RWPE2 (cell line): Measurements from ENCODE around the gene IFT43.
A peak's percentile ranks its signal among the peaks of the same experiment; 100 is the strongest.

ENCODE experiments used
- ATAC-seq: fragments of 200-7000 bp; cut with Tn5 transposase; 3 replicates; pipeline ENCODE4 v1.9.1; 2021; ENCODE audit warnings: low read depth
- DNase-seq: peaks from one replicate; pipeline ENCODE4 v3.0.0-alpha.2; 2020; ENCODE audit warnings: low spot score
- H3K27ac ChIP-seq: fragments of 450-650 bp; 2 replicates; pipeline ENCODE4 v1.5.1; 2017; ENCODE audit warnings: mild to moderate bottlenecking; ENCODE audit not compliant: poor library complexity, severe bottlenecking
- H3K27me3 ChIP-seq: fragments of 250-450 bp; sonication (Bioruptor Pico); 2 replicates; pipeline ENCODE4 v1.5.1; 2021; ENCODE audit warnings: mild to moderate bottlenecking, moderate library complexity; ENCODE audit not compliant: insufficient read depth, poor library complexity, severe bottlenecking
- H3K36me3 ChIP-seq: fragments of 250-450 bp; sonication (Bioruptor Pico); 2 replicates; pipeline ENCODE4 v1.5.1; 2020; ENCODE audit warnings: low read depth, mild to moderate bottlenecking, moderate library complexity
- H3K4me1 ChIP-seq: fragments of 250-450 bp; sonication (Bioruptor Pico); 2 replicates; pipeline ENCODE4 v1.5.1; 2021; ENCODE audit warnings: mild to moderate bottlenecking, moderate library complexity; ENCODE audit not compliant: insufficient read depth, poor library complexity, severe bottlenecking
- H3K4me3 ChIP-seq: fragments of 250-450 bp; sonication (Bioruptor Pico); 2 replicates; pipeline ENCODE4 v1.5.1; 2021; ENCODE audit warnings: mild to moderate bottlenecking, moderate library complexity; ENCODE audit not compliant: severe bottlenecking
- H3K9me3 ChIP-seq: fragments of 250-450 bp; sonication (Bioruptor Pico); 2 replicates; pipeline ENCODE4 v1.5.1; 2021; ENCODE audit warnings: mild to moderate bottlenecking, moderate library complexity; ENCODE audit not compliant: severe bottlenecking
- TF ChIP-seq, protein P1 (sequence below): fragments of 450-650 bp; IDR thresholded peaks from one replicate; pipeline ENCODE4 v1.5.1; 2017; ENCODE audit warnings: mild to moderate bottlenecking, moderate library complexity; ENCODE audit not compliant: poor library complexity, severe bottlenecking

IFT43 gene

DNA sequence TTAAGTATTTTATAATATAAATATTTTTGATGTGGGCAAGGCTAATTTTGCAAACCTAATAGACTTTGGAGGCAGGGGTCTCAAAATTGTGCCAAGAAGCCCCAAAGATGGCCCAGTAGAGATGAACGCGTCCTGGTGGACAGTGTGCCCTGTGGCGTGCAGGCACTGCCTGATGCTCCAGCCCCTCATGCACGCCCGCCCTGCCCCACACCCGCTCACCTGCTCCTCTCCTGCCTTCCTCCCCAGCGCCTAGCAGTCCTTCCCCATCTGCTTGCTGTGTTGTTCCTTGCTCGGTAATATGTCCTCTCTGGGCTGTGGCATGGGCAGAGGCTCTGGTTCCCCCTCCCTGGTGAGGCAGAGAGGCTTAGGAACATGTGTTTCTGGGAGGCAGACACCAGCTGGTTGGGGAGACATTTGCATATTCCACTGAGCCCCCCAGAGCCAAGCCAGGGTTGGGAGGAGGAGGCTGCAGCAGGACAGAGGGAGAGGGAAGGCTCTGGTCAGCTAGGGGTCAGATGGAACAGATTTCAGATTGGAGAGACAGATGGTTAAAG lies 119.3 kb downstream of the IFT43 start:
- H3K27me3 ChIP-seq, result peaks cover 2% of the 10 kb centered on the region
- ATAC-seq (no peak), DNase-seq (no peak)
- H3K27ac ChIP-seq, result no peak overlapping the region
- H3K36me3 ChIP-seq, result no peaks in the 10 kb centered on the region
- H3K9me3 ChIP-seq, result no peaks in the 10 kb centered on the region
- H3K4me3 ChIP-seq, result no peak overlapping the region
- no peaks in the 10 kb centered on the region for H3K4me1 ChIP-seq
- TF ChIP-seq, protein P1, sequence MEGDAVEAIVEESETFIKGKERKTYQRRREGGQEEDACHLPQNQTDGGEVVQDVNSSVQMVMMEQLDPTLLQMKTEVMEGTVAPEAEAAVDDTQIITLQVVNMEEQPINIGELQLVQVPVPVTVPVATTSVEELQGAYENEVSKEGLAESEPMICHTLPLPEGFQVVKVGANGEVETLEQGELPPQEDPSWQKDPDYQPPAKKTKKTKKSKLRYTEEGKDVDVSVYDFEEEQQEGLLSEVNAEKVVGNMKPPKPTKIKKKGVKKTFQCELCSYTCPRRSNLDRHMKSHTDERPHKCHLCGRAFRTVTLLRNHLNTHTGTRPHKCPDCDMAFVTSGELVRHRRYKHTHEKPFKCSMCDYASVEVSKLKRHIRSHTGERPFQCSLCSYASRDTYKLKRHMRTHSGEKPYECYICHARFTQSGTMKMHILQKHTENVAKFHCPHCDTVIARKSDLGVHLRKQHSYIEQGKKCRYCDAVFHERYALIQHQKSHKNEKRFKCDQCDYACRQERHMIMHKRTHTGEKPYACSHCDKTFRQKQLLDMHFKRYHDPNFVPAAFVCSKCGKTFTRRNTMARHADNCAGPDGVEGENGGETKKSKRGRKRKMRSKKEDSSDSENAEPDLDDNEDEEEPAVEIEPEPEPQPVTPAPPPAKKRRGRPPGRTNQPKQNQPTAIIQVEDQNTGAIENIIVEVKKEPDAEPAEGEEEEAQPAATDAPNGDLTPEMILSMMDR, result no peak

- Histone ChIP-seq H3K4me1 (no peaks in the 10 kb centered on the region), H3K9me3 (no peaks in the 10 kb centered on the region), H3K4me3 (no peak overlapping the region), H3K36me3 (no peaks in the 10 kb centered on the region), H3K27ac (no peak overlapping the region), H3K27me3 (no peaks in the 10 kb centered on the region)
- ATAC-seq, result no peak
- TF ChIP-seq, protein P1, result no peak
- no peak for DNase-seq
Observed at GRCh38 chr14:76106188-76106587, 120.6 kb downstream of the IFT43 start.

- H3K27me3 ChIP-seq, result peaks cover 4% of the 10 kb centered on the region
- no peaks in the 10 kb centered on the region for H3K9me3 ChIP-seq
- H3K27ac ChIP-seq, result no peak overlapping the region
- H3K4me1 ChIP-seq, result no peaks in the 10 kb centered on the region
- no peaks in the 10 kb centered on the region for H3K36me3 ChIP-seq
- ATAC-seq (peak; percentile 58), DNase-seq (no peak)
- TF ChIP-seq, protein P1, result no peak
- H3K4me3 ChIP-seq, result no peak overlapping the region
Observed at GRCh38 chr14:76109087-76109880, 123.7 kb downstream of the IFT43 start.

DNA sequence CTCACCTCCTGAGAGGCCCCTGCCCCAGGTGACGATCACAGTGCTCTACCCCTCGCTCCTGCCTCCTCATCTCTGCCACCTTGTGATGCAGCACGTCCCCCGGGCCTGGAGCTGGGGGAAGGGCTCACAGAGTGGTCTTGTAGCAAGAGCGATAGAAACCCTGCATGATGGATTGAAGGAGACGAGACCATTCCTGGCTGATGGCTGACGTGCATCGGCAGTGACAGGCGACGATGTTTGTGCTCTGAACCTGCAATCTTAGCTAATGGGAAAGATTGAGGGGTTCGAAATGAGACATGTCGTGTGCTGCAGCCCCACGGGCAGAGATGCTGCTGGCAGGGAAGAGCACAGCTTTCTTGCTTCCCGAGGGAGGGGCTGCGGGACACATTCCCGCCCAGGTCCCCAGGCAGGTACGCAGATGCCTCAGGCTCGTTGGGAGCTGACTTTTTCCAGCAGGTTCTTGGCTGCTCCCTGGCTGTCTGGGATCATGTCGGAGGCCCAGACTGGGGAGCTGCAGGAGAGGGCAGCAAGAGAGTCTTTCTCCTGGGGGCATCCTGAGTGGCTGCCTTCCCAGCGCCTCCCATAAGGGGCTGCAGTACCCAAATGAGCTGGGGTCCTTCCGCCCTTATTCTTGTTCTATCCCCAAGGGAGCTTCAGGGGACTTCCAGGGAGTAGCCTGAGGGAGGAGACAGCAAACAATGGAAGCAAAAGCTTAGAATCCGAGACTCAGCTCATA lies 127.5 kb downstream of the IFT43 start:
- ATAC-seq, result peak; percentile 17; the same call in 2 of the 3 replicates
- Histone ChIP-seq H3K27me3 (peaks cover 4% of the 10 kb centered on the region), H3K27ac (no peak overlapping the region), H3K4me3 (no peak overlapping the region), H3K9me3 (no peaks in the 10 kb centered on the region), H3K4me1 (no peaks in the 10 kb centered on the region), H3K36me3 (no peaks in the 10 kb centered on the region)
- TF ChIP-seq, protein P1, result no peak
- DNase-seq, result no peak
